Endothelial cell of umbilical vein (primary cell): ENCODE results near the gene POPDC3. TPM values are rescaled to one million over a fixed set of nuclear protein-coding genes. Genes with fewer than 3 reads are reported as not detected.

Source experiments
- BruUV-seq: library from RNA; stranded (reverse); fragments of 400-500 nt; replicated peaks from 2 replicates; lab custom pipeline; 2021; lab: Mats Ljungman, UMichigan
- CTCF ChIA-PET: fragments of 300-600, 350-600 bp; sonication (Branson Sonifier 250); formaldehyde crosslinking; loops from one replicate; lab custom pipeline; 2021; ENCODE audit warnings: antibody characterized with exemption, inconsistent platforms; lab: Charles Lee
- POLR2A ChIA-PET: fragments of 300-600, 350-600 bp; sonication (Branson Sonifier 250); formaldehyde crosslinking; loops from one replicate; lab custom pipeline; 2021; ENCODE audit warnings: antibody characterized with exemption, inconsistent platforms; lab: Charles Lee
- DNase-seq: peaks from one replicate; pipeline ENCODE4 v3.0.0-alpha.2; 2011; ENCODE audit warnings: low read depth, low spot score
- FAIRE-seq: peaks from 2 replicates; lab custom pipeline; 2011; peaks lifted over from hg19 to GRCh38; lab: Jason Lieb, UNC
- H2AFZ ChIP-seq: 2 replicates; pipeline ENCODE4 v1.6.0; 2012; ENCODE audit warnings: low read depth, low read length, control low read depth, inconsistent platforms
- H3K27ac ChIP-seq: 2 replicates; pipeline ENCODE4 v1.5.1; 2011; ENCODE audit warnings: low read depth, mild to moderate bottlenecking, control low read depth, low read length, moderate library complexity; ENCODE audit not compliant: insufficient read depth
- H3K27me3 ChIP-seq, 2 experiments: 2 replicates each; pipeline versions ENCODE4 v1.6.0 to v1.6.1; 2011; ENCODE audit warnings: low read length in 2 of 2, mixed read lengths in 1 of 2; ENCODE audit not compliant: control insufficient read depth in 2 of 2, insufficient read depth in 2 of 2
- H3K36me3 ChIP-seq, 2 experiments: 2 replicates in 1 of 2; 3 replicates in 1 of 2; pipeline ENCODE4 v1.5.1; 2011; ENCODE audit warnings: low read length in 2 of 2, mild to moderate bottlenecking in 1 of 2, moderate library complexity in 1 of 2; ENCODE audit not compliant: control insufficient read depth in 2 of 2, insufficient read depth in 2 of 2; ENCODE audit errors: extremely low read depth in 1 of 2
- H3K4me1 ChIP-seq: 3 replicates; pipeline ENCODE4 v1.5.1; 2011; ENCODE audit warnings: mild to moderate bottlenecking, low read length; ENCODE audit not compliant: control insufficient read depth, insufficient read depth; ENCODE audit errors: extremely low read depth
- H3K4me2 ChIP-seq: 2 replicates; pipeline ENCODE4 v1.6.1; 2011; ENCODE audit warnings: low read length, control low read depth, mixed read lengths; ENCODE audit not compliant: insufficient read depth
- H3K4me3 ChIP-seq, 3 experiments: fragments of 200-600 bp in 1 of 3; sonication (generic), shearing (Covaris generic) in 1 of 3; replicated peaks in 1 of 3; 2 replicates each; pipeline ENCODE4 v1.5.1; 2011 to 2016; ENCODE audit warnings: control low read depth in 3 of 3, low read length in 3 of 3, mild to moderate bottlenecking in 2 of 3, inconsistent platforms in 1 of 3, low read depth in 1 of 3, moderate library complexity in 1 of 3; ENCODE audit not compliant: insufficient read depth in 1 of 3
- H3K79me2 ChIP-seq: 2 replicates; pipeline ENCODE4 v1.6.0; 2012; ENCODE audit warnings: low read length, inconsistent platforms; ENCODE audit not compliant: control insufficient read depth, insufficient read depth
- H3K9ac ChIP-seq: replicated peaks from 2 replicates; pipeline ENCODE3; 2011; ENCODE audit warnings: low read length, control low read depth; ENCODE audit not compliant: insufficient read depth; ENCODE audit errors: extremely low read depth
- H3K9me1 ChIP-seq: replicated peaks from 3 replicates; pipeline ENCODE4 v1.6.0; 2011; ENCODE audit warnings: mild to moderate bottlenecking, low read length; ENCODE audit not compliant: control insufficient read depth, insufficient read depth; ENCODE audit errors: extremely low read depth
- H3K9me3 ChIP-seq: replicated peaks from 2 replicates; pipeline ENCODE4 v1.5.1; 2012; ENCODE audit warnings: low read length, inconsistent platforms; ENCODE audit not compliant: control insufficient read depth, insufficient read depth
- H4K20me1 ChIP-seq: replicated peaks from 2 replicates; pipeline ENCODE3; 2011; ENCODE audit warnings: mild to moderate bottlenecking, low read length; ENCODE audit not compliant: control insufficient read depth, insufficient read depth; ENCODE audit errors: extremely low read depth
- EZH2 ChIP-seq: IDR thresholded peaks from 2 replicates; pipeline ENCODE4 v1.6.1; 2012; ENCODE audit warnings: borderline replicate concordance, low read depth, mild to moderate bottlenecking, moderate library complexity, low read length, inconsistent platforms; ENCODE audit not compliant: severe bottlenecking
- FOS ChIP-seq: IDR thresholded peaks from 2 replicates; pipeline ENCODE4 v1.6.1; 2011; ENCODE audit warnings: mild to moderate bottlenecking, low read length, moderate library complexity, borderline replicate concordance; ENCODE audit not compliant: insufficient read depth
- GATA2 ChIP-seq: IDR thresholded peaks from 2 replicates; pipeline ENCODE4 v1.7.0; 2011; ENCODE audit warnings: low read depth, mild to moderate bottlenecking, moderate library complexity, mixed read lengths, low read length; ENCODE audit not compliant: insufficient read length, insufficient read depth
- JUN ChIP-seq: IDR thresholded peaks from 2 replicates; pipeline ENCODE4 v1.6.1; 2011; ENCODE audit warnings: borderline replicate concordance, low read depth; ENCODE audit not compliant: insufficient read length, insufficient read depth
- MAX ChIP-seq: IDR thresholded peaks from 2 replicates; pipeline ENCODE4 v1.6.1; 2011; ENCODE audit not compliant: insufficient read depth, insufficient read length
- MYC ChIP-seq: IDR thresholded peaks from one replicate; pipeline ENCODE4 v1.6.1; 2011; ENCODE audit warnings: mild to moderate bottlenecking, low read depth, low read length
- POLR2A ChIP-seq: IDR thresholded peaks from 2 replicates; pipeline ENCODE4 v1.6.1; 2012; ENCODE audit warnings: low read depth, mild to moderate bottlenecking, control low read depth, low read length
- dilution Hi-C: fragments of 300-500 bp; cut with MboI; formaldehyde crosslinking; loops from one replicate; pipeline ENCODE4 v1.15.0; 2019; ENCODE audit warnings: low sequenced_read_pairs; ENCODE audit not compliant: extremely low pct_ligation_motif_present
- intact Hi-C: fragments of 100-400 bp; cut with micrococcal nuclease; formaldehyde crosslinking; loops from one replicate; pipeline ENCODE4 v1.10.0; 2022
- polyA plus RNA-seq, 4 experiments: library from polyadenylated mRNA; depleted of rRNA in 3 of 4; stranded (reverse) in 3 of 4; unstranded in 1 of 4; fragments of >200 nt; gene quantifications; 2 replicates each; pipeline versions ENCODE4 v1.2.1 to v1.2.3, GENCODE V29; 2011 to 2012; ENCODE audit warnings: missing spikeins in 1 of 4
- total RNA-seq: library from RNA; stranded (reverse); gene quantifications from 2 replicates; pipeline ENCODE4 v1.2.3, GENCODE V29; 2021
- TF ChIP-seq, protein P1 (sequence below), 2 donors: IDR thresholded peaks; 1 replicate in 1 of 2; 2 replicates in 1 of 2; pipeline ENCODE4 v1.5.1; 2011; ENCODE audit warnings: low read length in 2 of 2, mild to moderate bottlenecking in 2 of 2, moderate library complexity in 2 of 2, control low read depth in 1 of 2, inconsistent platforms in 1 of 2, low read depth in 1 of 2; ENCODE audit not compliant: insufficient read depth in 1 of 2; ENCODE audit errors: extremely low read depth in 1 of 2

The POPDC3 gene
- total and polyA plus RNA-seq, 2 donors (not counting 3 experiments of a cell fraction or from before 2014, with no cell fraction given), result 1.6 to 1.7 TPM

DNA sequence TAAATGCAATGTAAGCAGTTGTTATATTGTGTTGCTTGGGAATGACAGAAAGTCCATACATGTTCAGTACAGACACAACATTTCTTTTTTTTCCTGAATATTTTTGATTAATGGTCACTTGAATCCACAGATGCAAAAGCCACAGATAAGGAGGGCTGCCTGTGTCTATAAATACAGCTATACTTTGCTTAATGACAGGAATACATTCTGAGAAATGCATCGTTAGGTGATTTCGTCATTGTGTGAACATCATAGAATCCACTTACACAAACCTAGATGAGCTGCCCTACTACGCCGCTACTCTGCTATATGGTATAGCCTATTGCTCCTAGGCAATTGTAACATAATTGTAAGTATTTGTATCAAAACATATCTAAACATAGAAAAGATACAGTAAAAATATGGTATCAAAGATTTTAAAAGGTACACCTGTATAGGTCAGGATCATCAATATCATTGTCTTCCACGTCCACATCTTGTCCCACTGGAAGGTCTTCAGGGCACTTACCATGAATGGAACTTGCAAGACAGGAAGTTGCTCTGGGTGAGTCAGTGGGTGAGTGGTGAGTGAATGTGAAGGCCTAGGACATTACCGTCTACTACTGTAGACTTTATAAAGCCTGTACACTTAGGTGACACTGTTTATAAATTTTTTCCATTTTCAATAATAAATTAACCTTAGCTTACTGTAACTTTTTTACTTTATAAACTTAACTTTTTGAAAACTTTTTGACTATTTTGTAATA lies 27.9 kb upstream of the POPDC3 start:
- POLR2A ChIA-PET, result no interaction called here
- Histone ChIP-seq H2AFZ (no peak overlapping the region), H3K4me1 (peaks cover 28% of the 10 kb centered on the region), H3K4me2 (peak overlapping the region; percentile 21), H3K4me3 (no peak overlapping the region), H3K9me1 (no peaks in the 10 kb centered on the region), H3K27me3 (no peaks in the 10 kb centered on the region), H3K9me3 (no peaks in the 10 kb centered on the region), H3K36me3 (no peaks in the 10 kb centered on the region), H4K20me1 (no peaks in the 10 kb centered on the region), H3K9ac (no peak overlapping the region), H3K79me2 (no peaks in the 10 kb centered on the region), H3K27ac (no peak overlapping the region)
- TF ChIP-seq, protein P1, sequence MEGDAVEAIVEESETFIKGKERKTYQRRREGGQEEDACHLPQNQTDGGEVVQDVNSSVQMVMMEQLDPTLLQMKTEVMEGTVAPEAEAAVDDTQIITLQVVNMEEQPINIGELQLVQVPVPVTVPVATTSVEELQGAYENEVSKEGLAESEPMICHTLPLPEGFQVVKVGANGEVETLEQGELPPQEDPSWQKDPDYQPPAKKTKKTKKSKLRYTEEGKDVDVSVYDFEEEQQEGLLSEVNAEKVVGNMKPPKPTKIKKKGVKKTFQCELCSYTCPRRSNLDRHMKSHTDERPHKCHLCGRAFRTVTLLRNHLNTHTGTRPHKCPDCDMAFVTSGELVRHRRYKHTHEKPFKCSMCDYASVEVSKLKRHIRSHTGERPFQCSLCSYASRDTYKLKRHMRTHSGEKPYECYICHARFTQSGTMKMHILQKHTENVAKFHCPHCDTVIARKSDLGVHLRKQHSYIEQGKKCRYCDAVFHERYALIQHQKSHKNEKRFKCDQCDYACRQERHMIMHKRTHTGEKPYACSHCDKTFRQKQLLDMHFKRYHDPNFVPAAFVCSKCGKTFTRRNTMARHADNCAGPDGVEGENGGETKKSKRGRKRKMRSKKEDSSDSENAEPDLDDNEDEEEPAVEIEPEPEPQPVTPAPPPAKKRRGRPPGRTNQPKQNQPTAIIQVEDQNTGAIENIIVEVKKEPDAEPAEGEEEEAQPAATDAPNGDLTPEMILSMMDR (IDR thresholded peaks at IDR 0.05; ENCODE audit: extremely low read depth in 1 of 2, insufficient read depth in 1 of 2, low read depth in 1 of 2, low read length in 2 of 2), result no peak
- TF ChIP-seq FOS (peak; percentile 86), JUN (no peak), EZH2 (no peak), POLR2A (no peak), MYC (no peak), GATA2 (no peak), MAX (no peak)
- no TSS peak for BruUV-seq
- CTCF ChIA-PET, result interaction anchor here (0.6 to 2.1 kb wide), 2 partner anchors 17 to 20 kb away, joined by 3 to 7 read pairs; no protein-coding TSS in a partner anchor
- intact Hi-C loops (no loop called here), dilution Hi-C loops (no loop called here)
- DNase-seq (peak; percentile 38), FAIRE-seq (peak; percentile 52)
